GM20431 (cell line): ENCODE data around the gene UGT1A5.

Source experiments
- in situ Hi-C: fragments of 300-500 bp; cut with MseI, MboI; formaldehyde crosslinking; loops from one replicate; pipeline ENCODE4 v1.15.0; 2020; ENCODE audit warnings: low sequenced_read_pairs; ENCODE audit not compliant: unreplicated experiment

UGT1A5 gene

DNA sequence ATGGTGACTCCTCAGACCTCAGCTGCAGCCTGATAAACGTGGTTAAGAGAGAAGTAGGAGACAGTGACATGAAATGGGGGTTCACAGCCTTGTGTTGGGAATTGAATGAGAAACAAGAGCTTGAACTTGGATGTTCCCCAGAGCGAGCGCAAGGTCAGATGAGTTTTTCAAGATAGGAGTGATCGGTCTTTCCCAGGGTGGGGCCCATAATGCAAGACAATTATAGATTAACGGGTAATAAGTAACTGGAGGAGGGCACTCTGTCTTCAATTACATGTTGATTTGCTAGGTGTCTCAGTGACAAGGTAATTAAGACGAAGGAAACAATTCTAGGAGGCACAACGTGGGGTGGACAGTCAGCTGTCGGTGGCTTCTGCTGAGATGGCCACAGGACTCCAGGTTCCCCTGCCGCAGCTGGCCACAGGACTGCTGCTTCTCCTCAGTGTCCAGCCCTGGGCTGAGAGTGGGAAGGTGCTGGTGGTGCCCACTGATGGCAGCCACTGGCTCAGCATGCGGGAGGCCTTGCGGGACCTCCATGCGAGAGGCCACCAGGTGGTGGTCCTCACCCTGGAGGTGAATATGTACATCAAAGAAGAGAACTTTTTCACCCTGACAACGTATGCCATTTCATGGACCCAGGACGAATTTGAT, at the start of gene UGT1A5:
UGT1A5 (plus strand) TSS at position 297 of the 651 bp plus-strand sequence; CDS start at position 382, 85 bp downstream.
- in situ Hi-C loops, result loop anchor here (25.0 kb wide), 1 partner anchor 250 kb away; no protein-coding TSS in a partner anchor

DNA sequence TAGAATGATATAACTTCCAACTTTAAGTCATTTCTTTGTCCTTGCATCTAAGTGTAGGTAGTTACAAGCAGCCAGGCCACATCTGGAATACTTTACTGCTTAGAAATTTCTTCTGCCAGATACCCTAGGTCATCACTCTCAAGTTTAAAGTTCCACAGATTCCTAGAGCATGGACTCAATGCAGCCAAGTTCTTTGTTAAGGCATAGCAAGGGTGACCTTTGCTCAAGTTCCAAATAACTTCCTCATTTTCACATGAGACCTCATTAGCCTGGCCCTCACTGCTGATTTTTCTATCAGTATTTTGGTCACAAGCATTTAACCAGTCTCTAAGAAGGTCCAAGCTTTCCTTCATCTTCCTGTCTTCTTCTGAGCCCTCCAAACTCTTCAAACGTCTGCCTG, 48.8 kb upstream of the UGT1A5 start:
- in situ Hi-C loops, result no loop called here

DNA sequence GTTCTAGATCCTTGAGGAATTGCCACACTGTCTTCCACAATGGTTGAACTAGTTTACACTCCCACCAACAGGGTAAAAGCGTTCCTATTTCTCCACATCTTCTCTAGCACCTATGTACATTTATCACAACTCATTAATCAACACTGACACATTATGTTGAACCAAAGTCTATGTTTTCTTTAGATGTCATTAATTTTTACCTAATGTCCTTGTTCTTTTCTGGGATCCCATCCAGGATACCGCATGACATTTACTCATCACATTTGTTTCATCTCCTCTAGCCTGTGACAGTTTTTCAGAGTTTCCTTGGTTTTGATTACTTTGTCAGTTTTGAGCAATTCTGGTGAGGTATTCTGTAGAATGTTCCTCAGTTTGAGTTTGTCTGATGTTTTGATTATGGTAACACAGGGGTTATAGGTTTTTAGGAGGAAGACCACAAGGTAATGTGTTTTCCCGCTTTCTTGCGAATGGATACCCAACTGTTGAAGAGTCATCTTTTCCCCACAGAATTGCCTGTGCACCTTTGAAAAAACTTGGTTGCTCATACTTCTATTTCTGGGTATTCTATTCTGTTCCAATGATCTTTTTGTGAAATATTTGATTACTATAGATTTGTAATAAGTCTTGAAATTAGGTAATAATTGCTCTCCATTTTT, 44.0 kb upstream of the UGT1A5 start:
- in situ Hi-C loops, result no loop called here

DNA sequence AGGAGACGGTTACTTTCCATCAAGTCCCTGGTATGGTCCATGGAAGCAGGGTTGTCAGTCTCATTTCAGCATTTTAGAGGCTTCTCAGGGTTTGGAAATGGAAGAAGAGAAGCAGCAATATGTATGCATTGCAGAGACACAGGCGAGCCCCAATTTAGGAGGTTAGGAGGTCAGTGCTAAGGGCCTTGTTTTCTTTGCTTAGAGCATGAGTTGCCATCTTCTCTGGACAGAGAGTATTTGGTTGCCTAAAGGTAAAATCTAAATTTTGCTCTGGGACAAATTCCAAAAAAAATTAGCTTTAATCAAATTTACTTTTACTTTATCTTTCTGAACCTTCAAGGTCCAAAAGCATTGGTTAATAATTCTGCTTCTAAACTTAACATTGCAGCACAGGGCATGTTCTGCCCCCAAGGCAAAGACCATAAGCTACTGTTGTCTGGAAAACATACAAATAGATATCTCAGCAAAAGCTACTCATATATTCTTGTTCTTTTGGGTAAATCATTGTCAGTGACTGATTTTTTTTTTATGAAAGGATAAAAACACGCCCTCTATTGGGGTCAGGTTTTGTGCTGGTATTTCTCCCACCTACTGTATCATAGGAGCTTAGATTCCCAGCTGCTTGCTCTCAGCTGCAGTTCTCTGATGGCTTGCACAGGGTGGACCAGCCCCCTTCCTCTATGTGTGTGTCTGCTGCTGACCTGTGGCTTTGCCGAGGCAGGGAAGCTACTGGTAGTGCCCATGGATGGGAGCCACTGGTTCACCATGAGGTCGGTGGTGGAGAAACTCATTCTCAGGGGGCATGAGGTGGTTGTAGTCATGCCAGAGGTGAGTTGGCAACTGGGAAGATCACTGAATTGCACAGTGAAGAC, 41.2 kb upstream of the UGT1A5 start, which contains the start of gene UGT1A9:
UGT1A9 (plus strand) TSS at position 609 of the 872 bp plus-strand sequence; CDS start at position 646, 37 bp downstream.
- in situ Hi-C loops, result no loop called here

DNA sequence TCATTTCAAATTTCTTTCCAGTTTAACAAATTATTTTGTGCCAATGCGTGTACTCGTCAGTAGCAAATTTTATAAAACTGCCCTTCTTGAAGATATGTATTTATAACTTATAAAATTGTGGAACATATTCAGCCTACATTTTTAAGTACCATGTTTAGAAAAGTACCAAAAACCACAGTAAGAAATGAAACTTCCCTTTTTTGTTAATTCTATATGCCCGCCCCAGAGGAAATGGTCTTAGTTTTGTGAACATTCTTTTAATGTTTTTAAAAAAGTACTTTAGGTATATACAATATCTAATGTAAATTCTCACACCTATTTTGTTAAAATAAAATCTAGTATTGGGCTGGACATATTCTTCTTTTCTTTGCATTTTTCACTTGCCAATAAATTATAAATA, 39.8 kb upstream of the UGT1A5 start:
- in situ Hi-C loops, result no loop called here

DNA sequence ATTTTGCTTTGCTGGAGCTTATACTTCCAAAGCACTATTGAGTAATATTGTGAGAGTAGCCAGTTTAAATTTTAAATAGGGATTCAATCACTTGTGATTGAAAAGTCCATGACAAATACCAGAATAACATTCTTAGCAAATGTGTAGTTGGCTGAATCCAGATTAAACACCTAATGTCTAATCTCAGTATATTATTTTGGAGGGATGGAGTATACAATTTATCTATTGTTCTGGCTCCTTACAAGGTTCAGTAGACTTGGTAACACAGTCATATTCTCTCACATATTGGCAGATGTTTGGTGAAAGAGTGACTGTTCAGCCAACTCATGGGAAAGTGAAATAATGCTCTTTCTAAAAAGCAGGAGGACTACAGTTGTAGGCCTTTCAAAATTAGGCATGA, 38.8 kb upstream of the UGT1A5 start:
- in situ Hi-C loops, result no loop called here

DNA sequence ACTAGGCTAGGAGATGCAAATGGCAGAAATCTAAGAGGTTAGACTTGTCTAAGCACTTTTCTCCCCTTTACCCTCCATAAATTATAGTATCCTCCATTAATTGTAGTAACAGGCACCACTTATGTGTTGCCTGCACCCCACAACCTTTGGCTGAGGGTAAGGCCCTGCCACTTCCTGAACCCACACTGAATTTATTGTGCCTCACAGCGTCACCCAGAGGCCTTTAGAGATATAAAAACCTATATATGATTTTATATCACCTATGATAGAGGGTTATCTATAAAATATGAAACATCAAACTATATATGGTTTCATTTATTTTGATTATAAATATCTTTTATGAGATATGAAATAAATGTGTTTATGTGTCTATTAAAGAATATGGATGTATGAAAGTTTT, 38.4 kb upstream of the UGT1A5 start:
- in situ Hi-C loops, result no loop called here

DNA sequence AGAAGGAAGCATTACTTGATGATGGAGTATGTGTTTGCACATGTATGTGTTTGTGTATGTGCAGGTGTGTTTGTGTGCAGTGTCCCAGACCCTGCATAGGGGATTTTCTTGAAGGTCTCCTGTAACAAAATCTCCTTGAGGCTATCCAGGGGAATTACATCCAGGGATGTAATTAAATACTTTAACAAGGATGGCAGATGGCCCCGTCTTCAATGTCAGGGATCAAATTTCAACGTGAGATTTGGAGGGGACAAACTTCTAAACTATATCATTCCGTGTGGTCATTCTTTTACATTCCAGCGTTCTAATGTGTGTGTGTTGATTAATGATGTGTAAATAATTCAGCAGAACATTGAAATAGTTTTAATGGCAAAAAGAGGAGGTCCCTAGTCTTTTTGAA, 37.7 kb upstream of the UGT1A5 start:
- in situ Hi-C loops, result no loop called here

DNA sequence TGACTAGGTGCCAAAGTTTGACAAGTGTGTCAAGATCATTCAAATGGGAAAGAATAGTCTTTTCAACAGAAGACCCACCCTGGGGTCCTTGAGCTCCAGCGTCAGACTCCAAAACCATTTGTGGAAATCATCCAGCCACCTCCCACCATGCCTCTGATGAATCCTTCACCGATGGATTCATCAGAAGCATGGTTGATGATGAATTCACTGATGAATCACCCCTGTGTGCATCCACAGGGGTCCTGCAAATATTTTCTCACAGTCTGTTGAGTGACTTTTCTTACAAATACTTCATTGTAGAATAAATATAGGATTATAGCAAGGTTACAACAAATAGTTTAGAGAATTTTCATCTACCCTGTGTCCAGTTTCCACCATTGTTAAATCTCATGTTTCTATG, 36.7 kb upstream of the UGT1A5 start:
- in situ Hi-C loops, result no loop called here

DNA sequence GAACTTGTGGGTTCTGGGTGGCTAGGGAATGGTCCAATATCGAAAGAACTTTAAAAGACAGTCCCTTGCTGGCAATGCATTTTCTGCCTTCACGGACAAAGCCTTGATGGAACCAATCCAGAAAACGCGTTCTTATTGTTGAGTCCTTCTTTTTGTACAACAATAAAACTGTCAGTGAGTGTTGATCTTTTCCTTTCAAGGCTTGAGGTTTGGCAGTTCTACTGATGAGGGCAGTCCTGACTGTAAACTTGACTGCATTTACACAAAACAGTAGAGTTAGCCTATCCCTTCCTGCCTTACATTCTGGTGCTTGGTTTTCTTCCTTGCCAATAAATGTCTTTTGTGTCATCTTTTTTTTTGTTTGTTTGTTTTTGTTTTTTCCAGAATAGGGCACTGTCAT, 33.5 kb upstream of the UGT1A5 start:
- in situ Hi-C loops, result no loop called here

DNA sequence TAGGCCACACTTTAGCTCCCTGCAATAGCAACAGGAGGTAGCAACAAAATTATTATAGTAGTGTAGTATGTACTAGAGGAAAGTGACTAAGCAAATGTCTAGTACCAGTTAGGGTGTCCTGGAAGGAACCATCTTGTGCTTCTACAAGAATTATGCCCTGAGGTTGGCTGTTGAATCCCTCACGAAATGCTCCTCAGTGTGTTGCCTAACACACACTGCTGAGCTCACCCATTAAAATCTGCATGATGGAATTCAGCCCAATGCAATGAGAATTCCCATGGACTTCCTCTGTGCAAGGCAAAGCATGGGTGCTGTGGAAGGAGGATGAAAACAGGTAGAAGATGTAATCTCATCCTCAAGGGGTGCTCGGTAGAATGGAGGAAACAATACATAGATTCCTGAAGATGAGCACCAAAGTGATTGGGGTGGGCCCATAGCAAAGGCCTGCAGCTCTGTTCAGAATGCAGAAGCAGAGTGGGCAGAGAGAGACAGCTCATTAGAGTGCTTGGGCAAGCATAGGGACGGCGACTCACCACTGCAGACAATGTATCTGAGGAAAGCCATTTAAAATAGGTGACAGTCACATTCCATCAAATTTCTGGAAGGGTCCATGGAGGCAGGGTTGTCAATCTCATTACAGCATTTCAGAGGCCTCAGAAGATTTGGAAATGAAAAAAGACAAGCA, 32.2 kb upstream of the UGT1A5 start:
- in situ Hi-C loops, result no loop called here

DNA sequence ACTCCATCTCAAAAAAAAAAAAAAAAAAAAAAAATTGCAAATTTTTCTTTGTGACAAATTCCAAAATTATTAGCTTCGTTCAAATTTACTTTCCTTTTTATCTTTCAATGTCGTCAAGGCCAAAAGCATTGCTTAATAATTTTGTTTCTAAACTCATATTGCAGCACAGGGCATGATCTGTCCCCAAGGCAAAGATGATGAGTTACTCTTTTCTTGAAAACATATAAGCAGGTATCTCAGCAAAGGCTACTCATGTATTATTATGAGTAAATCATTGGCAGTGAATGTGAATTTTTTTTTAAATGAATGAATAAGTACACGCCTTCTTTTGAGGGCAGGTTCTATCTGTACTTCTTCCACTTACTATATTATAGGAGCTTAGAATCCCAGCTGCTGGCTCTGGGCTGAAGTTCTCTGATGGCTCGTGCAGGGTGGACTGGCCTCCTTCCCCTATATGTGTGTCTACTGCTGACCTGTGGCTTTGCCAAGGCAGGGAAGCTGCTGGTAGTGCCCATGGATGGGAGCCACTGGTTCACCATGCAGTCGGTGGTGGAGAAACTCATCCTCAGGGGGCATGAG, 31.1 kb upstream of the UGT1A5 start, which contains the start of gene UGT1A7:
UGT1A7 (plus strand) TSS at position 381 of the 579 bp plus-strand sequence; CDS start at position 418, 37 bp downstream.
- in situ Hi-C loops, result no loop called here

DNA sequence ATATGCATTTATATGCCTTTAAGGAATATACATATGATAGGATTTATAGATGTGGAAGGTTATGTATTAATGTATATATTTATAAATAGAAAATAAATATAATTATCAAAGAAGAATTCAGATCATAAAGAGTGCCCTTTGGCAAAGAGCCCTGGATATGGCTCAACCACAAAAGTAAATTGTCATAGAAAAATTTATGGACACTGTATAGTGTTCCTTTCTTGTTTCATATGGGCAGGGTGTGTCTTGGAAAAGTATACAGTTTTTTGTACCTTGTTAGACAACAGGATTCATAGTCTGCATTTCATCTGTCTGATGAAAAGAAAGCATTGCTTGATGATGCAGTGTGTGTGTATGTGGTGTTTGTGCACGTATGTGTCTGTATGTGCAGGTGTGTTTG, 28.1 kb upstream of the UGT1A5 start:
- in situ Hi-C loops, result no loop called here

DNA sequence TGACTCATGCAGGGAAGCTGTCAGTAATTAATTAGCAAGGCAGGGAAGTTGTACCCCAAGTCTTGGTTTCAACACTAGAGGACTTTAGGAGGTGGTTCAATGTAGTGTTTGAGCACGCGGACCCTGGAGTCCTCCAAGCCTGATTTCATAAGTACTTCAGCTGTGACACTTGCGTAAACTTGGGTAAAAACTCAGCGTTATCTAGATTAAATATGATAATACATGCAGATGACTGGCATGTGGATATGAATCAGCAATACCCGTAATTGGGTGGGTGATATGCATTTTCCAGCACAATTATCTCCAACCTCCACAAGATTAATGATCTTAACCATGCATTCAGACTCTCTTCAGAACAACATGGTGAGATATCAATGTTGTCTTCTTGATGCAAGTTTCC, 25.8 kb upstream of the UGT1A5 start:
- in situ Hi-C loops, result no loop called here

DNA sequence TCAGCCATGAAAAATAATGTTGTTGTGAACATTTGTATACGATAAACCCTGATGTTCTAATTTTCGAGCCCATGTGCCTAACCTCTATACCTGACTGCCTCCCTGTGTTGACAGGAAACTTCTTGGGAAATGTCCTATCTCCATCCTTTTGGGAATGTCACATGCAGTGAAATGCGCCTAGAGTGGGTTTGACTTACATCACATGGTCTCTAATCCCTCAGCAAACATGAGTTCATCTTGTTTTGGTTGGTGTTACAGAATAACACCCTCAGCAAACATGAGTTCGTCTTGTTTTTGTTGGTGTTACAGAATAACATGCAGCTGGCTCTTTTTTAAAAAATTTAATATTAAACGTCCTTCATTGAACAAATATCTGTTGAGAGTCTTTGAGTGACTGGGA, 24.4 kb upstream of the UGT1A5 start:
- in situ Hi-C loops, result no loop called here

DNA sequence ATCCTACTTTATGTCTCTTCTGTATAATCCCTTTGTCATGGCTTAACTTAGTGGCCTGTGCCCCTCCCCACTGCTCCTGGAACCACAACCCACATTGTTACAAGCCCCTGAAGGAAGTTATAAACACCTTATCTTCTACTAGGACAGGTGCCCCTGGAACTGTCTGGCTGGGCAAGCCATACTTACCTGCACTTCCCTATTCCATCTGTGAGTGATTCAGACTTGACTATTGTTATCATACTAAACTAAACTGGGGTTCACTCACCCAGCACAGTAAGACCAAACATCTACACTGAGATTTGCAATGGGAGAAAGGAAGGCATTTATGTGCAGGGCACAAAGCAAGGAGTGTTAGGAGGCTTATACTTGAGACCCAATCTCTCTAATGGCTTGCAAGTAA, 23.7 kb upstream of the UGT1A5 start:
- in situ Hi-C loops, result no loop called here

DNA sequence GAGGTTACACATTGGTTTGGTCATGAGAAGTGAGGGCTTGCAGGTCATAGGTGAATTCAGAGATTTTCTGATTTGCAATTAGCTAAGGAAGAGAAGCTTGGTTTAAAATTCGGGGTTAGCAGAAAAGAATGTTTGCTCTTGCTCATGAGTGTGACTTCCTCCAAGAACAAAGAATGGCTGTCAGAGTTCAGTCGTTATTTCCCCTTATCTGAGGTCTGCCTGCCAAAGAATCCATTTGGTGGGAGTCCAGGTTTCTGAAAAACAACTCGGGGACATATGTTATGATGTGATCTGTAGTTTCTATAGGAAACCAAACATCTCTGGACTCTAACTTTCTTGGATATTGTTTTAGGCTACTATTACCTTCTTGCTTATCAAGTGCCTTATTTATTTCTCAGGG, 23.2 kb upstream of the UGT1A5 start:
- in situ Hi-C loops, result no loop called here

DNA sequence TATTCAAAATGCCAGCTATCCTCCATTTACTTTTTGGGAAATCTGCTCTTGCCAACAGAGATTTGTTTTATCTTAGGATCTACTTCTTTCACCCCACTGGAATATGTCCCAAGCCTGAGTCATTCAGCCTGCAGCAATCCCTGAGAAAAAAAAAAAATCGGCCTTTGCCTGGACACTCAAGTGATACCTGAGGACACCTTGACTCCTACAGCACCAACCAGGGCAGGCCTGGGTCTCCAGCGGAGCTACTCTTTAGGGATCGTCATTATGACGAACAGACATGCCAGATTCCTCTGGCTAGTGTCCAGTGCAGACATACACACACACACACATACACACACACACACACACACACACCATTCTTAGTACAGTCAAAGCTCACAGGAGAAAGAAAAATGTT, 22.3 kb upstream of the UGT1A5 start:
- in situ Hi-C loops, result no loop called here

DNA sequence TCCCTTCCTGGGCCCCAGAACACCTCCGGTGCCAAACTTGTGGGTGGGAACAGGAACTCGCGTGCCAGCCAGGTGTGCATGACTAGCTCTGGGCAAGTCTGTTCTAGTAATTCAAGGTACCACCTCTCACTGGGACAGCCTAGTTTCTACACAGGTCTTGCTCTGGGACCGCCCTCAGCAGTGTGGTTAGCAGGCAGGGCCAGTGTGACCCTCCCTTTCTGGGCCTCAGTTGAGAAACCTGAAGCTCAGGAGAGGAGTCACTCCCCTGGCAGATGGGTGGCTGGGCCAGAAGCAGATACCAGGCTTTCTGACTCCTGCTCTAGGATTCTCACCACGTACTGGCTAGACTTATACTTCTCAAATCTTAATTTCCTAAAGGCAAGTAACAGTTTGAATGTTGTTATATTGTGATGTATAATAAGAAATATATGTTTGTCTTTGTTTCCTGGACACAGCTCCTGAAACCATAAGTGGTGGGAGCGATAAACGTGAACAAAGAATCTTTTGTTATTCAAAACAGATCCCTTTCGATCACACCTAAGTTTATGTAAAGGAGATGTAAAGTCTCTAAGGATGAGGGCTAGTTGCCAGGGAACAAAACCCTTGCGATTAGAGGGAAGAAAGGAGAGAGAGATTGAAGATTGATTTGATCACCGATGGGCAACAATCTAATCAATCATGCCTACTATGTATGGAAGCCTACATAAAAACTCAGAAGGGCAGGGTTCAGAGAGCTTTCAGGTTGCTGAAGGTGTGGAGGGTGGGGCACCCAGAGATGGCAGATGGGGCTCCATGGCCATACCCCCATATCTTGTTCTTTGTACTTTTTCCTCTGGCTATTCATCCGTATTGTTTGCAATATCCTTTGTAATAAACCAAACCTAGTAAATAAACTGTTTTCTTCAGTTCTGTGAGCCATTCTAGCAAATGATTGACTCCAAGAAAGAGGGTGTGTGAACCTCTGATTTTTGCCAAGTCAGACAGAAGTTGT, 21.0 kb upstream of the UGT1A5 start:
- in situ Hi-C loops, result no loop called here
